DMS53 (cell line): ENCODE measurements around the gene CP.

Experiments used
- DNase-seq: peaks from one replicate; lab custom pipeline; 2025; lab: John Stamatoyannopoulos, UW

The CP gene

DNA sequence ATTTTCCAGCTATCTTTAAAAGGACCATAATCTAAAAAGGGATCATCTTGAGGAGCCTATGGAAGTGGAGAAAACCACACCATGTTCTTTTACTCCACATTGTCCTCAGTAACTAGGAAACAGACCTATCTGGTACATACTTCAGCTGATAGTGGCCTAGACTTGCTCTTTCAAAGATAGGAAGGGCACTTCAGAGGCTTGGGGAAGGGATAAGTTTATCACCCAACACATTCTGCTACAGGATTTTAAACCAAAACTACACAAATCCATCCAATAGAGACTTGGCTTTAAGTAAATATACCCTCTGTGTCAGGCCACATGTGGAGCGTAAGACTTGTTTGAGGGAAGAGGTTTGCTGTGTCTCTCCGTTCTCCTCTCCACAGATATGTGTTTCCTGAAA, 35.4 kb downstream of the CP start:
- DNase-seq, result no peak

GRCh38 chr3:149181182-149181581, 40.4 kb downstream of the CP start:
- no peak for DNase-seq

- peak; percentile 77 for DNase-seq
Measured at GRCh38 chr3:149180057-149180573, 41.5 kb downstream of the CP start.

- DNase-seq, result no peak
Measured at GRCh38 chr3:149179220-149179619, 42.4 kb downstream of the CP start.

DNA sequence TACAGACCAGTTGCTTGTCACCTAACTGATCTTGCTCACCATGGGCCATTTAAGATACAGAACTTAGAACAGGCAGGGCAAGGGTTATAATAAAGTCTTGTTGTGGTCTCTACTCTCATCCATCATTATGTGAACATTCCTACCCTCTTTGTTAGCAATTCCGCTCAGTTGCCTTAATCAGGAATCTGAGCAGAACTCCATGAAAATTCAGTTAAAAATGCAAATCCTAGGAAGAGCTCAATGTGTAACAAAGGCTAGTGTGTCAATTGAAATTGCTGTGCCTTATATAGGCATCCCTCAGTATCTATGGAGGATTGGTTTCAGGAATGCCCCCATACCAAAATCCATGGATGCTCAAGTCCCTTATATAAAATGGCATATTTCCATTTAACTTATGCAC, 44.5 kb downstream of the CP start:
- DNase-seq, result peak; percentile 3

DNA sequence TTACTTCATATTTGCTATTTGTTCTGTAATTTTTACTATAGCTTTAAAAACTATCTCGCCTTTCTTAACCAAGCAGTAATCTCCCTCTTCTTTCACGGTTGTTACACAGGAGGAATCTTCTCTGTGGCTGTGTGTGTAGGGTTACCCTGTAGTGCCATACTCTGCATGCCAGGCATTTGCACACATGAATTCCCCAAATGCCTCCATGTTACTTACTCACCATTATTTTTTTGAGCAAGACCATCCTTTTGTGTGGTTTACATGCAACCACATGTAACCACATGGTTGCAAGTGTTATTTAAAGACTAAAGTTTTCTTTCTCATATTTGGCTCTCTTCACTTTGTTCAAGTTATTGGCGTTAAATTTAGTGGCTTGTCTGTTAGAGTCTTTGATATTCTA, 46.7 kb downstream of the CP start:
- DNase-seq, result no peak

DNA sequence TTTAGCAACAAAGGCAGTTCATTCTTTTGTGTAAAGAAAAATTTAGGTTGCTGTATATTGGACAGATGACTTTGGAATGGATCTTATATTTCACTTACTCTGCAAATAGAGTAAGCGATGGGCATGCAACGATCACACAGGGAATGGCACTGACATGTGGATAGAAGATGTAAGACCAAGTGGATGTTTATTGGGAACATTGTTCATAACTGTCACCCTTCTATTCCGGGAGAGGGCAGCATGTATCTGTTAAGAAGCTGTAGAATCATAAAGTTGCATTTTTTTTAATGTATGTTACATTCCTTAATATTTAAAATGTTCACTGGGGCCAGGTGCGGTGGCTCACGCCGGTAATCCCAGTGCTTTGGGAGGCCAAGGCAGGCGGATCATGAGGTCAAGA, 51.0 kb downstream of the CP start:
- no peak for DNase-seq

- no peak for DNase-seq
Measured at GRCh38 chr3:149167898-149168297, 53.7 kb downstream of the CP start.

GRCh38 chr3:149163066-149163465, 58.6 kb downstream of the CP start:
- no peak for DNase-seq

DNA sequence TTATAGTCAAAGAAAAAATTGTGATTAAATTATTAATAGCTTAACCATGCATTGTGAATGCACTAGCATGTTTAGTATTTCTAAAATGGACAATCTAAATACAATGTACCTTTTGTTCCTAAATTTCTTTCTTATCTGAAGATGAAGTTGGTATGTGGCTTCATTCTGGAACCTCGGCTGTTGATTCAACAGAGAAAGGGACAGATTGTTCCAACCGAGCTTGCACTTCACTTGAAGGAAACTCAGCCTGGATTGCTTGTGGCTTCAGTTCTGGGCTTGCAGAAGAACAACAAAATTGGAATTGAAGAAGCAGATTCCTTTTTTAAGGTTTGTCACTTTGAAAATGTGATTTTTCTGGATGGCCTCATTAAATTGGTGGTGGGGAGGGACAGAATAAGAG, 59.6 kb downstream of the CP start:
- DNase-seq, result no peak

GRCh38 chr3:149160754-149161300, 60.8 kb downstream of the CP start:
- DNase-seq, result no peak

DNA sequence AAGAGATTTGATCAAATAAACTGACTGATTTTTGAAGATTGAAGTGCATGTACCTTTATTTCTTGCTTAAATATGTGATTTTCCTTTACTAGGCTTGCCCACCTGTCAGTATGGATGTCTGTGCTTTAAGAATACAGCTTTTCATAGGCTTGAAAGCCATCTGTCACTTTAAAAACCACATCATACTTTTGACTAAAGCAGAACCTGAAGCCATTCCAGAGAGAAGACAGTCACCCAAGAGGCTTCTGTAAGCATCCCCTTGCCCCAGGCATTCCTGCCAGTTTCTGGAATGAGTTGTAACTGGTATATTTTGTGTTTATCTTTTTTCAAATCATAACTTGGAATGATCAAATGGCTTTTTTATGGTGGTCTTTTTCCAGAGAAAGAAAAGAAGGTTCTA, 68.2 kb downstream of the CP start:
- DNase-seq, result no peak

DNA sequence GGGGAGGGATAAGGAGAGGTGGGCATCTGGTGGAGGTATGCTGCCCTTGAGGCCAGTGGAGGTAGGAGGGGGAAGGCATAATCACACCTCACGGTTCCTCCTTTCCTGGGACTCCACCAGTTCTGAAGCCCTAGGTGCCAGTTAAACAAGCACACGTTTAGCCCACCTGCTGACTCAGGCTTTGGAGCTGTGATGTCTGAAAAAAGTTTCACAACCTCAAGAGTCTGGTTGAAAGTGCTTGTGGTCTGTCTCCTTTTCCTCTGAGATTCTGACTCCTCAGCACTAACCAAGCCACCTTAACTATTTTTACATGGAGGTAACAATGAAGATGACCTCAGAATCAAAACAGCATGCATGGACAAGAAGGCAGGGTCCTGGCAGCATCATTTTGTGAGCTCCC, 69.2 kb downstream of the CP start:
- DNase-seq, result no peak

DNA sequence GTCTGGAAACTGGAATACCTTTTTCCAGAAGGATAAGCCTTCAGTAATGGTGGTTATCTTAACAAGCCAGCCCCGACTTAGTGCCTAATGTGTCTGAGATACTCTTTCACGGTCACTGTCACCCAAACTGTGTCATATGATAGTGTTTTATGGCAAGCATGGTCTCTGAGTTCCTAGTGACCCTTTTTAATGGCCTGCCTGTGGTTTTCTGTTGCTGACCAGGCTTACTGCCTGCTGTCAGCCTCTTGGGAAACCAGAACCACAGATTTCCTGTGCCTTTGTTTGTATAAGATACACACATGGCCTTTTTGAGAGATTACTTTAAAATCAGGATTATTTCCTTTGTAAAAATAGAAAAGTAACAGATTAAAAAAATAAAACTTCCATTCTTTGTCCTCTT, 69.8 kb downstream of the CP start:
- peak; percentile 1 for DNase-seq

DNA sequence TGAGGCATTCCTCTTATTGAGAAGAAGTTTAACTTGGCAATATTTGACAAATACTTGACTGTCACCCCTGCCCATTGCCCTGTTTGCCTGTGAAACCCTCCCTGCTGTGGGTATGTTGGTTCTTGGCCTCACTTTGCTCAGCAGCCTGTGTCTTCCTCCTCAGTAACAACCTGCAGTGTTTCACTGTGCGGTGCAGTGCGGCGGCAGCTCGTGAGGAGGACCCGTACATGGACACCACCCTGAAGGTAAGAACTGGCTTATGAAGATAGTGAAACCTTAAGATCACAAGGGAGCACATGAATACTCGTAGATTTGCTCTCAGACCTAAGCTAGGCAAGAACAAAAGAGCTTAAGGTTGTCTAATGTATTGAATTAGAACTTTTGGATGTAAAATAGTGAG, 71.2 kb downstream of the CP start:
- no peak for DNase-seq

DNA sequence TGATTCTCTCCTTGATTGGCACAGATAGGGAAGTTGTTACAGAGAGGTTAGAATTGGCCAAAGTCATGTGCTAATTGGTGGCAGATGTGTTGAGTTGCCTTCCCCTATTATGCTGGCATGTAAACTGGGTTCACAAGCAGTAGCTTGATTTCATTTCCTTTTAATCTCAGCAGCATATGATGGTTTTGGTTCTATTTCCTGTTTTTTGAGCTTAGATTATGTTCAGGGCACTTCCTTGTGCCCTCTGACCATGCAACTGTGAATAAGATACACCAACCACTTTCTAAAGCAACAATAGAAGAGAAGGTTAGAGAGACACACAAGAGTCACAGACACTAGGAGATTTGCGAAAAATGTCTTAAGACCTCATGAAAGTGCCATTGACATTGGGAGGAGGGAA, 75.7 kb downstream of the CP start:
- no peak for DNase-seq

GRCh38 chr3:149145356-149145755, 76.3 kb downstream of the CP start:
- no peak for DNase-seq

- DNase-seq, result no peak
Measured at GRCh38 chr3:149142682-149143081, 78.9 kb downstream of the CP start.

- DNase-seq, result no peak
Measured at GRCh38 chr3:149134575-149134974, 87.1 kb downstream of the CP start.

- no peak for DNase-seq
Measured at GRCh38 chr3:149131589-149131988, 90.0 kb downstream of the CP start.

DNA sequence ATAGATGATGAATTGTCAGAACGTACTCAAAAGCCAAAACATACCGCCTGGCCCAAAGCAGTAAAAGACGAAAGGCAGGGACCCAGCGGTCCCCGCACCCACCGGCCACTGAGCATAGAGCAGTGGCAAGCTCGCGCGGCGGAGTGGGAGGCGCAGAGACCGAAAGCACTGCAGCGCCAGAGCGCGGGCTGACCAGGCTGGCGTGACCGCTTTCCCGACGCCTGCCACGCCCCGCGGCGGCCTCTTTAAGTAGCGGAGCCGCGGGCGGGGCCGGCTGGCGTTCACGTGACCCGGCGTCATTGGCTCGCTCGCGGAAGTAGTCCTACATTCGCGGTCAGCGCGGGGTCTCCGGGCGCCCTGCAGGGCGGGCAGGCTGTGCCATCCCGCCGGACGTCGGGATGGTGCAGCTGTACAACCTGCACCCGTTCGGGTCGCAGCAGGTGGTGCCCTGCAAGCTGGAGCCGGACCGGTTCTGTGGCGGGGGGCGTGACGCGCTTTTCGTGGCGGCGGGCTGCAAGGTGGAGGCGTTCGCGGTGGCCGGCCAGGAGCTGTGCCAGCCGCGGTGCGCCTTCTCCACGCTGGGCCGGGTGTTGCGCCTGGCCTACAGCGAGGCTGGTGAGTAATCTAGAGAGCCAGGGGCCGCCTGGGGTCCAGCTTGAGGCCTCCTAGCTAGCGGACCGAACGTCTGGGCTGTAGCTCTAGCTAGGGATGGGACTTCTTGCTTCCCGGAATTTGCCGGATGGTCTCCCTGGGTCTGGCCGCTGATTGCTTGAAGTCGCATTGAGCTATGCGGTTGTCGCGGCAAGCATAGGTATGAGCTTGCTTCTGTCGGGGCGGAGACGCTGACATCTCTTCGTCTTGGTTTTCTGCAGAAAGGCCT, 92.1 kb downstream of the CP start, which contains the start of gene HPS3:
HPS3 (plus strand) TSS at position 313 of the 880 bp plus-strand sequence; CDS start at position 399, 86 bp downstream.
- DNase-seq, result peak; percentile 95

DNA sequence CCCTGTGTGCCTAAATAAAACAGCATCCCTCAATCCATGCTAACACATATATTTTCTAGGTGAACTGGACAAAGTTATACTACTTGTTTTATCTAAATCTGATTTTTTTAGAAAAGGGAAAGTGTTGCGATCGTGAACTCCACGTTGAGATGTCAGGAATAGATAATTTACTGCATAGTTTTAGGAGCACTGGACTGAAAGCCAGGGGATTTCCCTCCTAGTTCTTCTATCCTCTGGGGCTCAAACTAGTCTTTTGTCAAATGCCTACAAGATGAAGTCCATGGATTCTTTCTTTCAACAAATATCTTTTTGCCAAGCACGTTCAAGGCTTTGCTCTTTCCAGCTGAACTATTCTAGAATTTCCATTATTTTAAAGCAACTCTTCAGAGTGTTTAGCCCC, 92.8 kb downstream of the CP start:
- peak; percentile 18 for DNase-seq
